ENCODE measurements around the gene PCDHB12. TPM values are rescaled to one million over a fixed set of nuclear protein-coding genes. Genes with fewer than 3 reads are reported as not detected.
"Not testable (repeated sequence)": the region's sequence is repeated elsewhere in the genome, so short reads cannot be mapped to it uniquely, and the experiment has no call there.

The PCDHB12 gene
- total RNA-seq, 1 donor from 2014 or later = 3.0 TPM

- no peak overlapping the region for H2AFZ ChIP-seq (replicated peaks)
- H3K4me2 ChIP-seq = no peak overlapping the region
- H3K4me1 ChIP-seq = no peaks in the 10 kb centered on the region
- H3K79me2 ChIP-seq (ENCODE audit: low read depth) = no peaks in the 10 kb centered on the region
- H3K9ac ChIP-seq = no peak overlapping the region
- Mint-ChIP-seq H3K9me3 (peaks cover 76% of the 10 kb centered on the region), H3K27ac (no peak overlapping the region), H3K4me3 (no peak overlapping the region), H3K4me1 (no peaks in the 10 kb centered on the region), H3K27me3 (ENCODE audit: insufficient read depth, low read depth) (no peaks in the 10 kb centered on the region), H3K36me3 (peaks cover 15% of the 10 kb centered on the region)
- no peak overlapping the region for H3K27ac ChIP-seq
- H3K36me3 ChIP-seq = peaks cover 4% of the 10 kb centered on the region
- H4K20me1 ChIP-seq (ENCODE audit: low read depth) = no peaks in the 10 kb centered on the region
- TF ChIP-seq EZH2phosphoT487 (IDR thresholded peaks at IDR 0.05) = no peak
- TF ChIP-seq CTCF (IDR thresholded peaks at IDR 0.05) = no peak
- no peak for TF ChIP-seq EZH2 (IDR thresholded peaks at IDR 0.05)
- H3F3A ChIP-seq (ENCODE audit: low read depth) = no peaks in the 10 kb centered on the region
- H3K4me3 ChIP-seq = no peak overlapping the region
- H3K27me3 ChIP-seq = no peaks in the 10 kb centered on the region
- H3K9me3 ChIP-seq (ENCODE audit: low read depth) = peaks cover 15% of the 10 kb centered on the region
- DNase-seq (ENCODE audit: low spot score) = no peak
These were observed 33.0 kb downstream of the PCDHB12 start for GRCh38 chr5:141241496-141241895.

- Histone ChIP-seq H4K20me1 (ENCODE audit: low read depth) (no peaks in the 10 kb centered on the region), H3K4me3 (peak within 1 kb of the TSS; percentile 41), H3F3A (ENCODE audit: low read depth) (no peaks in the 10 kb centered on the region), H3K4me2 (peak within 1 kb of the TSS; percentile 73), H3K36me3 (peaks cover 18% of the 10 kb centered on the region), H3K79me2 (ENCODE audit: low read depth) (no peaks in the 10 kb centered on the region), H2AFZ (replicated peaks) (peak within 1 kb of the TSS; percentile 91), H3K9me3 (ENCODE audit: low read depth) (peaks cover 11% of the 10 kb centered on the region), H3K27ac (peak within 1 kb of the TSS; percentile 76), H3K27me3 (no peaks in the 10 kb centered on the region), H3K9ac (no peak within 1 kb of the TSS), H3K4me1 (no peaks in the 10 kb centered on the region)
- TF ChIP-seq CTCF (IDR thresholded peaks at IDR 0.05) = peak; percentile 67
- no peak for TF ChIP-seq EZH2 (IDR thresholded peaks at IDR 0.05)
- Mint-ChIP-seq H3K36me3 (peaks cover 27% of the 10 kb centered on the region), H3K9me3 (peaks cover 77% of the 10 kb centered on the region), H3K27ac (no peak within 1 kb of the TSS), H3K4me3 (no peak within 1 kb of the TSS), H3K27me3 (ENCODE audit: insufficient read depth, low read depth) (peaks cover 2% of the 10 kb centered on the region), H3K4me1 (peaks cover 9% of the 10 kb centered on the region)
- peak; percentile 75 for DNase-seq (ENCODE audit: low spot score)
These were observed 36.8 kb downstream of the PCDHB12 start, which contains the start of gene PCDHB15 for GRCh38 chr5:141245250-141245717. Gene PCDHB15, plus strand, starts transcription at chr5:141245395. Its CDS starts 184 bp downstream, at chr5:141245579.

- H3K27me3 Mint-ChIP-seq (ENCODE audit: insufficient read depth, low read depth); H3K27ac Mint-ChIP-seq; H3K4me1 Mint-ChIP-seq: not testable (repeated sequence)
These were observed 38.5 kb downstream of the PCDHB12 start for GRCh38 chr5:141246971-141247370.

GRCh38 chr5:141247434-141247833 is 38.9 kb downstream of the PCDHB12 start:
- peaks cover 18% of the 10 kb centered on the region for H3K36me3 ChIP-seq
- not testable (repeated sequence) for H3K9ac ChIP-seq; H3K4me2 ChIP-seq; H3K27me3 ChIP-seq; DNase-seq (ENCODE audit: low spot score); H3F3A ChIP-seq (ENCODE audit: low read depth); H3K27ac Mint-ChIP-seq; H3K27ac ChIP-seq; H3K79me2 ChIP-seq (ENCODE audit: low read depth); H4K20me1 ChIP-seq (ENCODE audit: low read depth); H3K4me1 Mint-ChIP-seq; H3K27me3 Mint-ChIP-seq (ENCODE audit: insufficient read depth, low read depth); H3K4me3 ChIP-seq; H3K4me3 Mint-ChIP-seq; H3K4me1 ChIP-seq; H2AFZ ChIP-seq (replicated peaks)
- Mint-ChIP-seq H3K36me3 (peaks cover 18% of the 10 kb centered on the region), H3K9me3 (peaks cover 77% of the 10 kb centered on the region)
- H3K9me3 ChIP-seq (ENCODE audit: low read depth) = peaks cover 16% of the 10 kb centered on the region

More at GRCh38 chr5:141246971-141247370, 38.5 kb downstream of the PCDHB12 start:
- not testable (repeated sequence) for H3K27me3 ChIP-seq; H3F3A ChIP-seq (ENCODE audit: low read depth); H4K20me1 ChIP-seq (ENCODE audit: low read depth); H3K9ac ChIP-seq; H3K4me2 ChIP-seq; H3K4me3 Mint-ChIP-seq; H3K4me3 ChIP-seq; H3K27ac ChIP-seq; H3K79me2 ChIP-seq (ENCODE audit: low read depth); H3K4me1 ChIP-seq; DNase-seq (ENCODE audit: low spot score); H2AFZ ChIP-seq (replicated peaks)
- peaks cover 18% of the 10 kb centered on the region for H3K36me3 Mint-ChIP-seq
- Histone ChIP-seq H3K9me3 (ENCODE audit: low read depth) (peaks cover 15% of the 10 kb centered on the region), H3K36me3 (peaks cover 18% of the 10 kb centered on the region)
- peaks cover 77% of the 10 kb centered on the region for H3K9me3 Mint-ChIP-seq
